ENCODE results near the gene ARL6IP4. TPM values are rescaled to one million over a fixed set of nuclear protein-coding genes. Genes with fewer than 3 reads are reported as not detected.

ARL6IP4 gene
- total RNA-seq, 1 experiment from 2014 or later = 189 TPM

DNA sequence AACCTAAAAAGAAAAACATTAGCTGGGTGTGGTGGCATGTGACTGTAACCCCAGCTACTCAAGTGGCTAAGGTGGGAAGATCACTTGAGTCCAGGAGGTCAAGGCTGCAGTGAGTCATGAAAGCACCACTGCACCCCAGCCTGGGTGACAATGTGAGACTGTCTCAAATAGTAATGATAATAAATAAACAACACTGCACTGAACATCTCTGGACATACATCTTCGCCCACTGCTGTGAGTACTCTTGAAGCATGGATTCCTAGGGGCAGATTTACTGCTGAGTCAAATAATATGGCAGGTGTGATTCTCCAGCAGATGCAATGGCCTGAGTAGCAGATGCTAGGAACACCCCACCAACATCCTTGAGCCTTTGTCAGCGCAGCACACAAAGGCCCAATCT is 37.8 kb upstream of the ARL6IP4 start:
- DNase-seq (ENCODE audit: low spot score) = no peak
- H3K4me1 ChIP-seq (ENCODE audit: insufficient read depth, low read length, poor library complexity, severe bottlenecking) = no peaks in the 10 kb centered on the region
- H3K27ac ChIP-seq (ENCODE audit: low read depth, low read length, poor library complexity, severe bottlenecking) = no peak overlapping the region
- H3K4me3 ChIP-seq (ENCODE audit: low read depth, low read length, poor library complexity, severe bottlenecking) = no peak overlapping the region
- BruUV-seq (replicated peaks) = no TSS peak
- CTCF ChIA-PET = interaction anchor here (0.6 kb wide), 1 partner anchor 140 kb away, joined by 3 read pairs; no protein-coding TSS in a partner anchor
- H3K9me3 ChIP-seq (ENCODE audit: low read depth, low read length, poor library complexity, severe bottlenecking) = no peaks in the 10 kb centered on the region
- POLR2A ChIA-PET (ENCODE audit: low non-redundant PET) = no interaction called here
- H3K27me3 ChIP-seq (replicated peaks; ENCODE audit: insufficient read depth, low read depth, low read length, poor library complexity) = no peaks in the 10 kb centered on the region
- intact Hi-C loops (cut with micrococcal nuclease; ENCODE audit: unreplicated experiment) = no loop called here
- no peaks in the 10 kb centered on the region for H3K36me3 ChIP-seq (ENCODE audit: insufficient read depth, low read length, poor library complexity, severe bottlenecking)
- TF ChIP-seq, protein P1, sequence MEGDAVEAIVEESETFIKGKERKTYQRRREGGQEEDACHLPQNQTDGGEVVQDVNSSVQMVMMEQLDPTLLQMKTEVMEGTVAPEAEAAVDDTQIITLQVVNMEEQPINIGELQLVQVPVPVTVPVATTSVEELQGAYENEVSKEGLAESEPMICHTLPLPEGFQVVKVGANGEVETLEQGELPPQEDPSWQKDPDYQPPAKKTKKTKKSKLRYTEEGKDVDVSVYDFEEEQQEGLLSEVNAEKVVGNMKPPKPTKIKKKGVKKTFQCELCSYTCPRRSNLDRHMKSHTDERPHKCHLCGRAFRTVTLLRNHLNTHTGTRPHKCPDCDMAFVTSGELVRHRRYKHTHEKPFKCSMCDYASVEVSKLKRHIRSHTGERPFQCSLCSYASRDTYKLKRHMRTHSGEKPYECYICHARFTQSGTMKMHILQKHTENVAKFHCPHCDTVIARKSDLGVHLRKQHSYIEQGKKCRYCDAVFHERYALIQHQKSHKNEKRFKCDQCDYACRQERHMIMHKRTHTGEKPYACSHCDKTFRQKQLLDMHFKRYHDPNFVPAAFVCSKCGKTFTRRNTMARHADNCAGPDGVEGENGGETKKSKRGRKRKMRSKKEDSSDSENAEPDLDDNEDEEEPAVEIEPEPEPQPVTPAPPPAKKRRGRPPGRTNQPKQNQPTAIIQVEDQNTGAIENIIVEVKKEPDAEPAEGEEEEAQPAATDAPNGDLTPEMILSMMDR (conservative IDR thresholded peaks at IDR 0.05; ENCODE audit: low read depth, low read length) = no peak

DNA sequence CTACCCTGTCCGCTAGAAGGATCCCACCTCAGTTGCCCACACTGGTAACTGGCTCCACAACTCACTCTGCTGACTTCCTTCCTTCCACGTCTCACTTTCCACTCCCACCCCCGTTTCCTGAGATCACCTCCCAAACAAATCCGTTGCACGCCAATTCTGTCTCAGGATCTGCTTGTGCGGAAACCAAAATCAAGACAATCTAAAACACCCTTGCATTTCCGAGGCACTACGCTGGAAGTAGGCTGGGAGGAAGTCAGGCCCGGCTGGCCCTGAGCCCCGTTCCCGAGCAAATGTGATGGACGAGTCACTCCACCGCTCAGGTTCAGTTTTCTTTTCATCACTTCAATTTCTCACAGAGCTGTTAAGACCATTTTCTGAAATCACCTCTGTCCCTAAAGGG is 37.3 kb upstream of the ARL6IP4 start:
- BruUV-seq (replicated peaks) = no TSS peak
- TF ChIP-seq, protein P1 (conservative IDR thresholded peaks at IDR 0.05; ENCODE audit: low read depth, low read length) = no peak
- TF ChIP-seq EZH2 (IDR thresholded peaks at IDR 0.05; ENCODE audit: borderline replicate concordance, low read depth, low read length, poor library complexity, severe bottlenecking) = no peak
- Histone ChIP-seq H3K27me3 (replicated peaks; ENCODE audit: insufficient read depth, low read depth, low read length, poor library complexity) (no peaks in the 10 kb centered on the region), H3K36me3 (ENCODE audit: insufficient read depth, low read length, poor library complexity, severe bottlenecking) (no peaks in the 10 kb centered on the region), H3K4me1 (ENCODE audit: insufficient read depth, low read length, poor library complexity, severe bottlenecking) (no peaks in the 10 kb centered on the region), H3K4me3 (ENCODE audit: low read depth, low read length, poor library complexity, severe bottlenecking) (no peak overlapping the region), H3K9me3 (ENCODE audit: low read depth, low read length, poor library complexity, severe bottlenecking) (no peaks in the 10 kb centered on the region), H3K27ac (ENCODE audit: low read depth, low read length, poor library complexity, severe bottlenecking) (no peak overlapping the region)
- DNase-seq (ENCODE audit: low spot score) = no peak
- CTCF ChIA-PET = no interaction called here
- POLR2A ChIA-PET (ENCODE audit: low non-redundant PET) = no interaction called here
- intact Hi-C loops (cut with micrococcal nuclease; ENCODE audit: unreplicated experiment) = no loop called here

DNA sequence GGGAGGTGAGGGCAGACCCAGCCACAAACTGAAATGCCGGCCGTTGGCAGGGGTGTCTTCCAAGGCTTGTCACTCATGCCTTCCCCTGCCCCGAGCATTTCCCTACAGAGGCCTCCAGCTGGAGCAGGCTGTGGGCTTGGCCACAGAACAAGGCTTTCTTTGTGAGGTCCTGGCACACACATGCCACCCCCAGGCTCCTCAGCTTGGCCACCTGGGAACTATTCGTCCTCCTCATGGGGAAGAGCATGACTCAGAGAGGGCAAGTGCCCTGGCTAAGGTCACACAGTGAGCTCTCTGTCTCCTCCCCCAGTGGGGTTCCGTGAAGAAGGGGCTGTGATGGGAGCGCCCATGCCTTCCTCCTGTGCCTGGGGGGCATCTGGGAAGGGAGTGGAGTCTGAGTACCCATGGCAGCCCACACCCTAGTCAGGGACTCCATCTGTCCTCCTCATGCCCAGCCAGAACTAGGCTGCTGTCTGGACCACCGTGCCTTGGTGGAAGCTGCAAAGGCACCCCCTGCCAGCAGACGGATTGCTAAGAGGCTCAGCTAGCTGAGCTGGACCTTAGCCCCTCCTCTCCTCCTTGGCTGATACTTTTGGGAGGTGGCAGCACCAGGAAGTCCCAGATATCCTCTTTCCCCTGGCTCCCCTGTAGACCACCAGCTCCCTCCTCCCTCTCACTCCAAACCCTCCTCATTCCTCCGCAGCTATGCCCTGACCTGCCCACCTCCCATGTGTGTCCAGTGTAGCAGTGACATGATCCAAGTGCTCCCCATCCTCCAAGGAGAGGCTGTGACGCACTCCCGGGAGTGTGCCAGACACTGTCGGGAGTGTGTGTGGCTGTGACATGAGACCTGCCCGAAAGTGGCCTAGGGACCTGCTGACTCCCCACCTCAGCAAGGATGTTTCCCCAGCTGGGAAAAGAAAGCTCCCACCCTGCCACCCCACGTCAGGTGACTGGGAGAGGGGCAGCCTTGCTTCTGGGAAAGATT is 35.6 kb upstream of the ARL6IP4 start:
- DNase-seq (ENCODE audit: low spot score) = no peak
- no peak overlapping the region for H3K4me3 ChIP-seq (ENCODE audit: low read depth, low read length, poor library complexity, severe bottlenecking)
- H3K9me3 ChIP-seq (ENCODE audit: low read depth, low read length, poor library complexity, severe bottlenecking) = no peaks in the 10 kb centered on the region
- ChIA-PET POLR2A (ENCODE audit: low non-redundant PET) (no interaction called here), CTCF (no interaction called here)
- no peaks in the 10 kb centered on the region for H3K27me3 ChIP-seq (replicated peaks; ENCODE audit: insufficient read depth, low read depth, low read length, poor library complexity)
- TF ChIP-seq, protein P1 (conservative IDR thresholded peaks at IDR 0.05; ENCODE audit: low read depth, low read length) = no peak
- TF ChIP-seq EZH2 (IDR thresholded peaks at IDR 0.05; ENCODE audit: borderline replicate concordance, low read depth, low read length, poor library complexity, severe bottlenecking) = no peak
- intact Hi-C loops (cut with micrococcal nuclease; ENCODE audit: unreplicated experiment) = no loop called here
- no peaks in the 10 kb centered on the region for H3K36me3 ChIP-seq (ENCODE audit: insufficient read depth, low read length, poor library complexity, severe bottlenecking)
- no TSS peak for BruUV-seq (replicated peaks)
- H3K4me1 ChIP-seq (ENCODE audit: insufficient read depth, low read length, poor library complexity, severe bottlenecking) = no peaks in the 10 kb centered on the region
- no peak overlapping the region for H3K27ac ChIP-seq (ENCODE audit: low read depth, low read length, poor library complexity, severe bottlenecking)

Measured in A673 (cell line).